Measurements from ENCODE around the gene CAMSAP2. TPM values are rescaled to one million over a fixed set of nuclear protein-coding genes. Genes with fewer than 3 reads are reported as not detected.

CAMSAP2 gene
- total and polyA plus RNA-seq, 2 of the 4 experiments (the other 2 are of a cell fraction): 8.3 to 29.4 TPM

GRCh38 chr1:200899954-200900867 is 161.5 kb downstream of the CAMSAP2 start (continued):
- TF ChIP-seq RFX5 (IDR thresholded peaks at IDR 0.05; ENCODE audit: low read depth, low read length): no peak

- Histone ChIP-seq H3K27ac (ENCODE audit: insufficient read depth, low read length) (no peak overlapping the region), H2BK5ac (ENCODE audit: low read depth, low read length, poor library complexity, severe bottlenecking) (no peak overlapping the region), H2BK120ac (ENCODE audit: low read depth, low read length) (no peak overlapping the region), H4K20me1 (ENCODE audit: insufficient read depth, low read length) (no peaks in the 10 kb centered on the region; the same call in 1 of the 2 replicates), H3K9me3 (ENCODE audit: control insufficient read depth, insufficient read depth, low read length) (no peaks in the 10 kb centered on the region), H2BK15ac (ENCODE audit: low read depth, low read length) (no peak overlapping the region), H4K8ac (ENCODE audit: low read depth in 2 of 2, low read length in 2 of 2) (no peak overlapping the region), H3K9ac (ENCODE audit: low read depth, low read length) (no peak overlapping the region), H3K14ac (replicated peaks; ENCODE audit: low read depth, low read length) (no peak overlapping the region), H2AK9ac (replicated peaks; ENCODE audit: low read depth, low read length, poor library complexity) (no peak overlapping the region), H3K18ac (ENCODE audit: low read depth, low read length) (no peak overlapping the region), H2AK5ac (ENCODE audit: low read depth, low read length) (no peak overlapping the region), H4K91ac (ENCODE audit: insufficient read depth, low read depth, low read length) (no peak overlapping the region), H3K4me2 (ENCODE audit: low read depth, low read length) (no peak overlapping the region), H3K56ac (ENCODE audit: extremely low read depth, insufficient read depth, low read length) (no peak overlapping the region), H2AFZ (replicated peaks; ENCODE audit: low read length, poor library complexity) (no peak overlapping the region), H3K9me1 (ENCODE audit: insufficient read depth, low read length) (peaks cover 3% of the 10 kb centered on the region; the same call in 1 of the 2 replicates), H3K23ac (ENCODE audit: low read depth, low read length) (no peak overlapping the region), H3K79me1 (ENCODE audit: low read depth in 1 of 2, low read length in 2 of 2) (no peaks in the 10 kb centered on the region), H3K27me3 (ENCODE audit: control insufficient read depth, insufficient read depth, low read length) (peaks cover 25% of the 10 kb centered on the region), H2BK20ac (ENCODE audit: low read depth, low read length) (no peak overlapping the region), H3K36me3 (ENCODE audit: control insufficient read depth, insufficient read depth, low read length) (no peaks in the 10 kb centered on the region), H3K4ac (ENCODE audit: low read depth, low read length) (no peak overlapping the region), H4K5ac (ENCODE audit: low read depth, low read length) (no peak overlapping the region), H3K4me1 (ENCODE audit: control insufficient read depth, insufficient read depth, low read length) (no peaks in the 10 kb centered on the region), H3K4me3 (ENCODE audit: insufficient read depth, low read depth, low read length) (no peak overlapping the region)
- ATAC-seq (ENCODE audit: low read depth) (no peak), DNase-seq (no peak)
- intact Hi-C loops (cut with micrococcal nuclease): no loop called here
- dilution Hi-C loops (cut with HindIII; ENCODE audit: low sequenced_read_pairs, unreplicated experiment): no loop called here
- no TSS peak for BruUV-seq (replicated peaks)
- in situ Hi-C loops (cut with MboI; ENCODE audit: low sequenced_read_pairs): no loop called here
- ChIA-PET POLR2A (ENCODE audit: unreplicated experiment) (no interaction called here), CTCF (no interaction called here)
- WGBS, 2 experiments (ENCODE audit: extremely low coverage in 2 of 2, insufficient read length in 1 of 2): 84% methylated on average over 6 of the region's 17 CpGs; no CpG with 5 or more reads in 1 of the 2 experiments
- TF ChIP-seq RCOR1 (IDR thresholded peaks at IDR 0.05; ENCODE audit: insufficient replicate concordance, low read length): no peak
- TF ChIP-seq MAFK (IDR thresholded peaks at IDR 0.05; ENCODE audit: low read depth, low read length): no peak
- TF ChIP-seq FOS (IDR thresholded peaks at IDR 0.05; ENCODE audit: low read depth, low read length): no peak
- TF ChIP-seq CHD1 (IDR thresholded peaks at IDR 0.05; ENCODE audit: low read depth, low read length): no peak
- TF ChIP-seq MAZ (IDR thresholded peaks at IDR 0.05; ENCODE audit: borderline replicate concordance, low read depth, low read length): no peak
- TF ChIP-seq NFE2L2 (IDR thresholded peaks at IDR 0.05; ENCODE audit: low read depth, low read length): no peak
- TF ChIP-seq POLR2A (IDR thresholded peaks at IDR 0.05; ENCODE audit: low read depth, low read length): no peak
- no peak for TF ChIP-seq ELK1 (IDR thresholded peaks at IDR 0.05; ENCODE audit: borderline replicate concordance, low read depth, low read length)
- TF ChIP-seq RAD21 (IDR thresholded peaks at IDR 0.05; ENCODE audit: low read length): no peak
- TF ChIP-seq CEBPB (IDR thresholded peaks at IDR 0.05; ENCODE audit: low read depth, low read length): no peak
- TF ChIP-seq CTCF (conservative IDR thresholded peaks at IDR 0.05; ENCODE audit: low read depth, low read length): no peak
- TF ChIP-seq BHLHE40 (IDR thresholded peaks at IDR 0.05; ENCODE audit: low read depth, low read length): no peak
- no peak for TF ChIP-seq RFX5 (IDR thresholded peaks at IDR 0.05; ENCODE audit: low read depth, low read length)
- TF ChIP-seq MXI1 (IDR thresholded peaks at IDR 0.05; ENCODE audit: borderline replicate concordance, low read depth, low read length): no peak
These were observed 162.2 kb downstream of the CAMSAP2 start for GRCh38 chr1:200900877-200901276.

All from IMR-90 (cell line).